ENCODE data around the gene SLC2A13. TPM values are rescaled to one million over a fixed set of nuclear protein-coding genes. Genes with fewer than 3 reads are reported as not detected.

Gene SLC2A13
- total and polyA plus RNA-seq, 10 of the 15 experiments (the other 5 are each of a cell fraction or from before 2014, with no cell fraction given), result 0.05 to 3.7 (median 0.25) TPM

DNA sequence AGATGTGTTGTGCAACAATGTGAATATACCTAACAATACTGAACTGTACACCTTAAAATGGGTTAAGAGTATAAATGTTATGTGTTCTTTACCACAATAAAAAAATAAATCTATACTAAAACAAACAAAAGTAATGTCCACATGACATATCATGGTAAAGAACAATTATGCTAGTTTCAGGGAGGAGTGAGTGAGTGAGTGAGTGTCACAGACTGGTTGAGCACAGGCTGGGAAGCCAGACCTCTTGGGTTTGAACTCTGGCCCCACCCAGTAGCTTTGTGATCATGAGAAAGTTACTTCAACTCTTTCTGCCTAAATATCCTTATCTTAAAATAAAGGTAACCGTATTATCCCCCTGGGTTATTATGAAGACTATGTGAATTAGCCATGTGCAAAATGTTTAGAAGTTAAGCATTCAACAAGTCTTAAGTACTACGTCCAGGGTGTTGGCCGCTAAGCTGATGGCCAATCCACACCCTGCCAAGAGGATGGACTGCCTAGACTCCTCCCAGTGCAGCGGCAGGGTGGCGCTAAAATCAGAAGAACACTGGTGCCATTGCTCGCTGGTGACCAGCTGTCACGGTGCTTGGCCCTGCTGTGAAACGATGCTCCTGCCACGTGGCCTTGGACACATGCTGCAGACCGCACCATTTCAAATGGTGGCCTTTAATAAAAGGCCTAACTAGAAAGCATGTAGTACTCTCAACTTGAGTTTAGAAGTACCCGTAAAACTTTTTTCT, 7.3 kb downstream of the SLC2A13 start (continued):
- TF ChIP-seq, protein P1, sequence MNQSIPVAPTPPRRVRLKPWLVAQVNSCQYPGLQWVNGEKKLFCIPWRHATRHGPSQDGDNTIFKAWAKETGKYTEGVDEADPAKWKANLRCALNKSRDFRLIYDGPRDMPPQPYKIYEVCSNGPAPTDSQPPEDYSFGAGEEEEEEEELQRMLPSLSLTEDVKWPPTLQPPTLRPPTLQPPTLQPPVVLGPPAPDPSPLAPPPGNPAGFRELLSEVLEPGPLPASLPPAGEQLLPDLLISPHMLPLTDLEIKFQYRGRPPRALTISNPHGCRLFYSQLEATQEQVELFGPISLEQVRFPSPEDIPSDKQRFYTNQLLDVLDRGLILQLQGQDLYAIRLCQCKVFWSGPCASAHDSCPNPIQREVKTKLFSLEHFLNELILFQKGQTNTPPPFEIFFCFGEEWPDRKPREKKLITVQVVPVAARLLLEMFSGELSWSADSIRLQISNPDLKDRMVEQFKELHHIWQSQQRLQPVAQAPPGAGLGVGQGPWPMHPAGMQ (IDR thresholded peaks at IDR 0.05; ENCODE audit: borderline replicate concordance), result no peak
- TF ChIP-seq, protein P2, sequence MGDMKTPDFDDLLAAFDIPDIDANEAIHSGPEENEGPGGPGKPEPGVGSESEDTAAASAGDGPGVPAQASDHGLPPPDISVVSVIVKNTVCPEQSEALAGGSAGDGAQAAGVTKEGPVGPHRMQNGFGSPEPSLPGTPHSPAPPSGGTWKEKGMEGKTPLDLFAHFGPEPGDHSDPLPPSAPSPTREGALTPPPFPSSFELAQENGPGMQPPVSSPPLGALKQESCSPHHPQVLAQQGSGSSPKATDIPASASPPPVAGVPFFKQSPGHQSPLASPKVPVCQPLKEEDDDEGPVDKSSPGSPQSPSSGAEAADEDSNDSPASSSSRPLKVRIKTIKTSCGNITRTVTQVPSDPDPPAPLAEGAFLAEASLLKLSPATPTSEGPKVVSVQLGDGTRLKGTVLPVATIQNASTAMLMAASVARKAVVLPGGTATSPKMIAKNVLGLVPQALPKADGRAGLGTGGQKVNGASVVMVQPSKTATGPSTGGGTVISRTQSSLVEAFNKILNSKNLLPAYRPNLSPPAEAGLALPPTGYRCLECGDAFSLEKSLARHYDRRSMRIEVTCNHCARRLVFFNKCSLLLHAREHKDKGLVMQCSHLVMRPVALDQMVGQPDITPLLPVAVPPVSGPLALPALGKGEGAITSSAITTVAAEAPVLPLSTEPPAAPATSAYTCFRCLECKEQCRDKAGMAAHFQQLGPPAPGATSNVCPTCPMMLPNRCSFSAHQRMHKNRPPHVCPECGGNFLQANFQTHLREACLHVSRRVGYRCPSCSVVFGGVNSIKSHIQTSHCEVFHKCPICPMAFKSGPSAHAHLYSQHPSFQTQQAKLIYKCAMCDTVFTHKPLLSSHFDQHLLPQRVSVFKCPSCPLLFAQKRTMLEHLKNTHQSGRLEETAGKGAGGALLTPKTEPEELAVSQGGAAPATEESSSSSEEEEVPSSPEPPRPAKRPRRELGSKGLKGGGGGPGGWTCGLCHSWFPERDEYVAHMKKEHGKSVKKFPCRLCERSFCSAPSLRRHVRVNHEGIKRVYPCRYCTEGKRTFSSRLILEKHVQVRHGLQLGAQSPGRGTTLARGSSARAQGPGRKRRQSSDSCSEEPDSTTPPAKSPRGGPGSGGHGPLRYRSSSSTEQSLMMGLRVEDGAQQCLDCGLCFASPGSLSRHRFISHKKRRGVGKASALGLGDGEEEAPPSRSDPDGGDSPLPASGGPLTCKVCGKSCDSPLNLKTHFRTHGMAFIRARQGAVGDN (IDR thresholded peaks at IDR 0.05), result no peak

DNA sequence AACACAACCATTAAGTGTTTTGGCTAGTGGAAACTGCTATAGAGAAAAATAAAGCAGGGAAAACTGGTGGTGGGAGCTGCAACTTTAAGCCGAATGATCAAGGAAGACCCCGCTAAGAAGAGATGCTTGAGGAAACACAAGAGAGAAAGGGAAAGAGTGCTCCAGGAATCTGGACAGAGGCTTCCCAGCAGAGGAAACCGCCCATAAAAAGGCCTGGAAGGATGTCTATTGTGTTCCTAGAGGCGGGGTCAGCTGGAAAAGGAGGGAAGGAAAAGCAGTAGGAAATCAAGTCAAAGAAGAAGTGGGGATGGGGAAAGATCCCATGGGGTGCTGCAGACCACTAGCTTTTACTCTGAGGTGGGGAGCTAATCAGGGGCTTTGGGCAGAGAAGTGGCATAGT, 12.4 kb downstream of the SLC2A13 start:
- CTCF ChIA-PET, result no interaction called here
- no peak for DNase-seq (ENCODE audit: low read depth, low spot score)
- no peak overlapping the region for H3K4me3 ChIP-seq
- H3K4me2 ChIP-seq (ENCODE audit: control insufficient read depth, insufficient read depth), result no peak overlapping the region
- H3K27me3 ChIP-seq (replicated peaks in 1 of 2; ENCODE audit: control insufficient read depth in 2 of 2, insufficient read depth in 2 of 2, low read length in 1 of 2), result no peaks in the 10 kb centered on the region
- TF ChIP-seq SMAD1 (IDR thresholded peaks at IDR 0.05; ENCODE audit: low read depth, partially characterized antibody) (no peak), ZSCAN29 (IDR thresholded peaks at IDR 0.05) (no peak), HDAC6 (IDR thresholded peaks at IDR 0.05; ENCODE audit: unreplicated experiment) (no peak), RCOR1 (conservative IDR thresholded peaks at IDR 0.05; ENCODE audit: low read depth, low read length) (no peak), ZNF207 (IDR thresholded peaks at IDR 0.05; ENCODE audit: borderline replicate concordance) (no peak), RAD21 (IDR thresholded peaks at IDR 0.05; ENCODE audit: insufficient read depth, low read depth, low read length) (no peak), NFYB (IDR thresholded peaks at IDR 0.05; ENCODE audit: insufficient read depth, low read depth, low read length) (no peak), SIX5 (IDR thresholded peaks at IDR 0.05; ENCODE audit: low read depth, low read length, severe bottlenecking) (no peak), CHD4 (IDR thresholded peaks at IDR 0.05) (no peak)
- TF ChIP-seq, protein P3, sequence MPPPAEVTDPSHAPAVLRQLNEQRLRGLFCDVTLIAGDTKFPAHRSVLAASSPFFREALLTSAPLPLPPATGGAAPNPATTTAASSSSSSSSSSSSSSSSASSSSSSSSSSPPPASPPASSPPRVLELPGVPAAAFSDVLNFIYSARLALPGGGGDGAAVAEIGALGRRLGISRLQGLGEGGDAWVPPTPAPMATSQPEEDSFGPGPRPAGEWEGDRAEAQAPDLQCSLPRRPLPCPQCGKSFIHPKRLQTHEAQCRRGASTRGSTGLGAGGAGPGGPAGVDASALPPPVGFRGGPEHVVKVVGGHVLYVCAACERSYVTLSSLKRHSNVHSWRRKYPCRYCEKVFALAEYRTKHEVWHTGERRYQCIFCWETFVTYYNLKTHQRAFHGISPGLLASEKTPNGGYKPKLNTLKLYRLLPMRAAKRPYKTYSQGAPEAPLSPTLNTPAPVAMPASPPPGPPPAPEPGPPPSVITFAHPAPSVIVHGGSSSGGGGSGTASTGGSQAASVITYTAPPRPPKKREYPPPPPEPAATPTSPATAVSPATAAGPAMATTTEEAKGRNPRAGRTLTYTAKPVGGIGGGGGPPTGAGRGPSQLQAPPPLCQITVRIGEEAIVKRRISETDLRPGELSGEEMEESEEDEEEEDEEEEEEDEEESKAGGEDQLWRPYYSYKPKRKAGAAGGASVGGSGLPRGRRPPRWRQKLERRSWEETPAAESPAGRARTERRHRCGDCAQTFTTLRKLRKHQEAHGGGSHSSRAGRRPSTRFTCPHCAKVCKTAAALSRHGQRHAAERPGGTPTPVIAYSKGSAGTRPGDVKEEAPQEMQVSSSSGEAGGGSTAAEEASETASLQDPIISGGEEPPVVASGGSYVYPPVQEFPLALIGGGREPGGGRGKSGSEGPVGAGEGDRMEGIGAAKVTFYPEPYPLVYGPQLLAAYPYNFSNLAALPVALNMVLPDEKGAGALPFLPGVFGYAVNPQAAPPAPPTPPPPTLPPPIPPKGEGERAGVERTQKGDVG (CRISPR knock-in tag; IDR thresholded peaks at IDR 0.05), result no peak
- no TSS peak for BruUV-seq (replicated peaks)
- no peak for FAIRE-seq
- H3K27ac ChIP-seq (ENCODE audit: control insufficient read depth, insufficient read depth), result no peak overlapping the region
- H4K20me1 ChIP-seq (ENCODE audit: control insufficient read depth, insufficient read depth), result no peaks in the 10 kb centered on the region
- 58% methylated on average over 4 of the region's 4 CpGs for WGBS (ENCODE audit: insufficient coverage, insufficient replicate concordance, low lambda C conversion rate, missing lambda C conversion rate)
- H3K4me1 ChIP-seq (ENCODE audit: control insufficient read depth, insufficient read depth, low read length), result no peaks in the 10 kb centered on the region
- H2AFZ ChIP-seq (ENCODE audit: control insufficient read depth, low read depth, low read length), result no peak overlapping the region
- RAD21 ChIA-PET (ENCODE audit: unreplicated experiment), result no interaction called here
- no peaks in the 10 kb centered on the region for H3K36me3 ChIP-seq (ENCODE audit: control insufficient read depth in 2 of 2, insufficient read depth in 2 of 2, low read length in 1 of 2)
- POLR2A ChIA-PET, result interaction anchor here (1.6 kb wide), 1 partner anchor 10 kb away, joined by 3 read pairs; no protein-coding TSS in a partner anchor
- SMC1A ChIA-PET (ENCODE audit: uncharacterized antibody, unreplicated experiment), result interaction anchor here (1.2 kb wide), 1 partner anchor 11 kb away, joined by 4 read pairs; no protein-coding TSS in a partner anchor
- no peak overlapping the region for H3K9ac ChIP-seq (ENCODE audit: control insufficient read depth, insufficient read depth, low read length)
- ATAC-seq, result no peak
- in situ Hi-C loops (cut with MboI), result no loop called here
- intact Hi-C loops (cut with micrococcal nuclease; ENCODE audit: unreplicated experiment), result no loop called here
- H3K79me2 ChIP-seq (ENCODE audit: control insufficient read depth, insufficient read depth, low read length), result no peaks in the 10 kb centered on the region
- H3K9me3 ChIP-seq (replicated peaks; ENCODE audit: control insufficient read depth, insufficient read depth, low read length), result no peaks in the 10 kb centered on the region

Measured in GM12878 (cell line).